ENCODE measurements around the gene TMEM50A. TPM values are rescaled to one million over a fixed set of nuclear protein-coding genes. Genes with fewer than 3 reads are reported as not detected.

The TMEM50A gene
- total and polyA plus RNA-seq, 7 donors: 38.1 to 153 (median 60.7) TPM

DNA sequence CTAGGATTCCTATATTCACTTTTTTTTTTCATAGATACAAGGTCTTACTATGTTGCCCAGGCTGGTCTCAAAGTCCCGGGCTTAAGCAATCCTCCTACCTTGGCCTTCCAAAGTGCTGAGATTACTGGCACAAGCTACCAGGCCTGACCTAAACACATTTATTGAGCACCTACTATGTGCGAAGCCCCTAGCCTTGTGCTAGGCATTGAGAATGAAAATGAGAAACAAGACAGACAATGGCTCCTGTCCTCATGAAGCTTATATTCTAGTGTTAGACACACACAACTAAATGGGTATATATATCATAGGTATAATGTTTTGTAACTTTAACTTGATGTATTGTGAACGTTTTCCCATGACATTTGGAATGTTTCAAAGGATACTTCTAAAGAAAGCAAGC is 11.5 kb downstream of the TMEM50A start:
- H3K9me3 ChIP-seq: no peaks in the 10 kb centered on the region
- H3K4me3 ChIP-seq: no peak overlapping the region
- WGBS, 2 donors: 93 to 96% methylated on average over 3 of the region's 3 CpGs
- intact Hi-C loops (cut with DNase I): no loop called here
- TF ChIP-seq EP300 (IDR thresholded peaks at IDR 0.05) (no peak), POLR2A (IDR thresholded peaks at IDR 0.05) (no peak), POLR2AphosphoS5 (IDR thresholded peaks at IDR 0.05) (no peak)
- TF ChIP-seq, protein P1, sequence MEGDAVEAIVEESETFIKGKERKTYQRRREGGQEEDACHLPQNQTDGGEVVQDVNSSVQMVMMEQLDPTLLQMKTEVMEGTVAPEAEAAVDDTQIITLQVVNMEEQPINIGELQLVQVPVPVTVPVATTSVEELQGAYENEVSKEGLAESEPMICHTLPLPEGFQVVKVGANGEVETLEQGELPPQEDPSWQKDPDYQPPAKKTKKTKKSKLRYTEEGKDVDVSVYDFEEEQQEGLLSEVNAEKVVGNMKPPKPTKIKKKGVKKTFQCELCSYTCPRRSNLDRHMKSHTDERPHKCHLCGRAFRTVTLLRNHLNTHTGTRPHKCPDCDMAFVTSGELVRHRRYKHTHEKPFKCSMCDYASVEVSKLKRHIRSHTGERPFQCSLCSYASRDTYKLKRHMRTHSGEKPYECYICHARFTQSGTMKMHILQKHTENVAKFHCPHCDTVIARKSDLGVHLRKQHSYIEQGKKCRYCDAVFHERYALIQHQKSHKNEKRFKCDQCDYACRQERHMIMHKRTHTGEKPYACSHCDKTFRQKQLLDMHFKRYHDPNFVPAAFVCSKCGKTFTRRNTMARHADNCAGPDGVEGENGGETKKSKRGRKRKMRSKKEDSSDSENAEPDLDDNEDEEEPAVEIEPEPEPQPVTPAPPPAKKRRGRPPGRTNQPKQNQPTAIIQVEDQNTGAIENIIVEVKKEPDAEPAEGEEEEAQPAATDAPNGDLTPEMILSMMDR (IDR thresholded peaks at IDR 0.05): no peak
- peaks cover 7 to 54% (median 17%) of the 10 kb centered on the region in 4 donors for H3K36me3 ChIP-seq
- DNase-seq: no peak
- no peak overlapping the region for H3K27ac ChIP-seq
- peaks cover 0 to 4% (median 2%) of the 10 kb centered on the region in 4 donors for H3K4me1 ChIP-seq
- no peaks in the 10 kb centered on the region for H3K27me3 ChIP-seq

DNA sequence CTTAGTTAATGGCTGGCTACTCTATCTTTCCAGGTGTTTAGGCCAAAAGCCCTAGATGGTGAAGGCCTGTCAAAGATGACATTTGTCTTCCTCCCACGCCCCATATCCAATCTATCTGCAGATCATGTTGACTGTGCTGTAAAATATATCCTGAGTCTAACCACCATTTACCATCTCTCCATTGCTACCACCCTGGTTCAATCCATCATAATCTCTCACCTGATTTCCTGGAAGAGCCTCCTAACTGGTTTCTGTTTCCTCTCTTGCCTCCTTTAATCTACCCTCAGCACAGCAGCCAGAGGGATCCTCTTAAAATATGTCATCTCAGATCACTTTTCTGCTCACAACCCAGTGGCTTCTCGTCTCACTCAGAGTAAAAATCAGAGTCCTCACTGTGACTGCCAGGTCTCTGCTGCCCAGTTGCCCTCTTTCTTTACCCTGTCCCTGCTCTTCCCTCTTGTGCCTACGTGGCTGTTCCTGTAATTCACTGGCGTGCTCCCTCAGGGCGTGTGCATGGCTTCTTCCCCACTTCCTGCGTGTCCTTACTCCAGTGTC is 17.8 kb downstream of the TMEM50A start:
- no peak for DNase-seq
- no peak overlapping the region for H3K4me3 ChIP-seq
- intact Hi-C loops (cut with DNase I): no loop called here
- no peak for TF ChIP-seq EP300 (IDR thresholded peaks at IDR 0.05)
- TF ChIP-seq, protein P1 (IDR thresholded peaks at IDR 0.05): no peak
- no peak for TF ChIP-seq POLR2A (IDR thresholded peaks at IDR 0.05)
- no peak for TF ChIP-seq POLR2AphosphoS5 (IDR thresholded peaks at IDR 0.05)
- H3K27ac ChIP-seq: no peak overlapping the region
- 75 to 84% methylated on average over 6 of the region's 6 CpGs for whole genome bisulfite sequencing, 2 donors
- peaks cover 21 to 90% (median 39%) of the 10 kb centered on the region in 4 donors for H3K36me3 ChIP-seq
- H3K9me3 ChIP-seq: no peaks in the 10 kb centered on the region
- no peaks in the 10 kb centered on the region for H3K4me1 ChIP-seq
- H3K27me3 ChIP-seq: no peaks in the 10 kb centered on the region

DNA sequence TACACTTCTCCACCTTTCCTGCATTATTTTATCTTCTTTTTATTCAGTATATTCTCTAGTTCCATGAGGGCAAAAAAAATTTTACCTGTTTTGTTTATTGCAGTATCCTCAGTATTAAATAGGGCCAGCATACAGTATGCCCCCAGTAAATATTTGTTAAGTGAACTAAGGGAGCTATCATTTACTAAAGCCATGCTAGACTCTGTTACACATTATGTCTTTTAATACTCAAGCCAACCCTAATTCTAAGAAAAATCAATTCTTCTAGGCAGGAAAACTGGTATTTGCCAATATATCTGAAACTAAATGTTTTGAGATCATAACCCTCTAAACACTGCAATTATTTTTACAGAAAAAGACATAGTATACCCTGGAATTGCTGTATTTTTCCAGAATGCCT is 18.3 kb downstream of the TMEM50A start:
- Histone ChIP-seq H3K9me3 (no peaks in the 10 kb centered on the region), H3K27me3 (no peaks in the 10 kb centered on the region), H3K36me3 (peaks cover 21 to 96% (median 41%) of the 10 kb centered on the region in 4 donors), H3K4me3 (no peak overlapping the region), H3K4me1 (no peaks in the 10 kb centered on the region), H3K27ac (no peak overlapping the region)
- no peak for TF ChIP-seq EP300 (IDR thresholded peaks at IDR 0.05)
- TF ChIP-seq, protein P1 (IDR thresholded peaks at IDR 0.05): no peak
- no peak for TF ChIP-seq POLR2A (IDR thresholded peaks at IDR 0.05)
- no peak for TF ChIP-seq POLR2AphosphoS5 (IDR thresholded peaks at IDR 0.05)
- intact Hi-C loops (cut with DNase I): no loop called here
- DNase-seq: no peak

DNA sequence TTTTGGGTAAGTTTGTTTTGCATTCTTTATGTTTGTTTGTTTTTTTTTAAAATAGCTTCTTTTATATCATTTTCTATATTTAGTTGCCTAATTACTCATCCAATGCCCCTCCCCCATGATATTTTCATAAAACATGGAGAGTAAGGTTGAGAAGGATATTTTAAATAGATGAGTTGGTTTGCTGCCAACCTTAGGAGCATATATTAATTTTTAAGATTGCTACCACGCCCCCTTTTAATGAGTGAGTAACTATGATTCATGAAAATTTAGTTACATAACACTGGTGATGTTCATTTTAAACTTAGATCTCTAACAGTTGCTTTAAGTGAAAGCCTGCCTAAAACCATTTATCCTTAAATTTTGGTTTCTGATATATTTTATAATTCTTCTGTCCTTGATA is 18.7 kb downstream of the TMEM50A start:
- WGBS, 2 donors: 92 to 94% methylated on average over 1 of the region's 1 CpG
- no peak for DNase-seq
- H3K9me3 ChIP-seq: no peaks in the 10 kb centered on the region
- TF ChIP-seq, protein P1 (IDR thresholded peaks at IDR 0.05): no peak
- TF ChIP-seq EP300 (IDR thresholded peaks at IDR 0.05): no peak
- TF ChIP-seq POLR2AphosphoS5 (IDR thresholded peaks at IDR 0.05): no peak
- no peak for TF ChIP-seq POLR2A (IDR thresholded peaks at IDR 0.05)
- no peaks in the 10 kb centered on the region for H3K27me3 ChIP-seq
- no peak overlapping the region for H3K4me3 ChIP-seq
- H3K27ac ChIP-seq: no peak overlapping the region
- H3K36me3 ChIP-seq: peaks cover 21 to 97% (median 43%) of the 10 kb centered on the region in 4 donors
- intact Hi-C loops (cut with DNase I): no loop called here
- H3K4me1 ChIP-seq: no peaks in the 10 kb centered on the region

Measured in sigmoid colon (tissue), 7 donors.